Gastroesophageal sphincter (tissue), 4 donors: Measurements from ENCODE around the gene WSCD2. TPM values are rescaled to one million over a fixed set of nuclear protein-coding genes. Genes with fewer than 3 reads are reported as not detected.
"Not testable (repeated sequence)": the region's sequence is repeated elsewhere in the genome, so short reads cannot be mapped to it uniquely, and the experiment has no call there.

Experiments used
- ATAC-seq: fragments of 150-250 bp; one replicate; pipeline ENCODE4 v1.9.1; 2016; ENCODE audit warnings: mild to moderate bottlenecking, moderate library complexity
- H3K27ac ChIP-seq, 4 donors: fragments of 200-600 bp; sonication (generic) in 3 of 4; 1 replicate in 3 of 4; 2 replicates in 1 of 4; pipeline ENCODE4 v1.5.1; 2016 to 2019
- H3K27me3 ChIP-seq: fragments of 200-600 bp; sonication (generic); one replicate; pipeline ENCODE4 v1.5.1; 2019
- H3K36me3 ChIP-seq, 2 donors: fragments of 200-600 bp; sonication (generic); one replicate each; pipeline ENCODE4 v1.5.1; 2019; ENCODE audit warnings: control low read depth in 1 of 2
- H3K4me1 ChIP-seq, 3 donors: fragments of 200-600 bp; sonication (generic); 1 replicate in 2 of 3; 2 replicates in 1 of 3; pipeline ENCODE4 v1.5.1; 2016 to 2019; ENCODE audit warnings: control low read depth in 2 of 3
- H3K4me3 ChIP-seq, 2 donors: fragments of 200-600 bp; sonication (generic); one replicate each; pipeline ENCODE4 v1.5.1; 2019; ENCODE audit warnings: mild to moderate bottlenecking in 1 of 2, moderate library complexity in 1 of 2
- H3K9me3 ChIP-seq, 3 donors: fragments of 200-600 bp; sonication (generic); one replicate each; pipeline ENCODE4 v1.5.1; 2017 to 2019; ENCODE audit warnings: control low read depth in 2 of 3
- CTCF ChIP-seq, 4 experiments: fragments of 200-600 bp in 2 of 4; fragments of 450-650 bp in 2 of 4; sonication (generic) in 1 of 4; IDR thresholded peaks; one replicate each; pipeline ENCODE4 v1.5.1; 2017 to 2019; ENCODE audit warnings: antibody characterized with exemption in 4 of 4, mild to moderate bottlenecking in 2 of 4, moderate library complexity in 2 of 4
- EP300 ChIP-seq: sonication (generic); formaldehyde crosslinking; IDR thresholded peaks from one replicate; pipeline ENCODE4 v1.6.1; 2017; ENCODE audit warnings: antibody characterized with exemption, mild to moderate bottlenecking
- POLR2A ChIP-seq, 2 donors: fragments of 450-650 bp; IDR thresholded peaks; one replicate each; pipeline ENCODE4 v1.6.1; 2017; ENCODE audit warnings: antibody characterized with exemption in 2 of 2, mild to moderate bottlenecking in 2 of 2, moderate library complexity in 1 of 2
- POLR2AphosphoS5 ChIP-seq: sonication (generic); formaldehyde crosslinking; IDR thresholded peaks from one replicate; pipeline ENCODE4 v1.6.1; 2017; ENCODE audit warnings: antibody characterized with exemption
- WGBS, 2 donors: methylation state at CpG; one replicate each; pipeline ENCODE4 v1.1.5; 2018; ENCODE audit warnings: low coverage in 1 of 2; 5-methylcytosine and 5-hydroxymethylcytosine counted together
- total RNA-seq, 4 donors: library from RNA; depleted of rRNA; stranded (reverse); fragments of >200 nt; gene quantifications; one replicate each; pipeline ENCODE4 v1.1.0, GENCODE V29; 2016

WSCD2 gene
- total RNA-seq, 4 donors from 2014 or later, result 5.0 to 86.1 (median 31.6) TPM

GRCh38 chr12:108211157-108211556, 82.1 kb downstream of the WSCD2 start:
- WGBS, 2 donors, result 13 to 27% methylated on average over 2 of the region's 2 CpGs
- Histone ChIP-seq H3K36me3 (peaks cover 0 to 48% of the 10 kb centered on the region in 2 donors), H3K4me3 (no peak overlapping the region), H3K4me1 (no peaks in the 10 kb centered on the region), H3K27me3 (no peaks in the 10 kb centered on the region), H3K27ac (no peak overlapping the region), H3K9me3 (no peaks in the 10 kb centered on the region)
- TF ChIP-seq POLR2A (IDR thresholded peaks at IDR 0.05) (no peak), EP300 (no peak), CTCF (IDR thresholded peaks at IDR 0.05) (no peak), POLR2AphosphoS5 (no peak)
- ATAC-seq, result no peak

GRCh38 chr12:108213871-108214445, 84.9 kb downstream of the WSCD2 start:
- WGBS, 2 donors, result 57 to 78% methylated on average over 4 to 5 of the region's 6 CpGs
- H3K27ac ChIP-seq, result no peak overlapping the region
- peaks cover 0 to 73% of the 10 kb centered on the region in 2 donors for H3K36me3 ChIP-seq
- TF ChIP-seq CTCF (IDR thresholded peaks at IDR 0.05), result no peak
- no peak for TF ChIP-seq POLR2AphosphoS5
- no peak for TF ChIP-seq EP300
- no peak for TF ChIP-seq POLR2A (IDR thresholded peaks at IDR 0.05)
- no peaks in the 10 kb centered on the region for H3K9me3 ChIP-seq
- no peak overlapping the region for H3K4me3 ChIP-seq
- no peaks in the 10 kb centered on the region for H3K4me1 ChIP-seq
- H3K27me3 ChIP-seq, result no peaks in the 10 kb centered on the region
- ATAC-seq, result no peak

GRCh38 chr12:108214486-108214885, 85.4 kb downstream of the WSCD2 start:
- WGBS, 2 donors, result 31 to 39% methylated on average over 4 of the region's 4 CpGs
- no peaks in the 10 kb centered on the region for H3K4me1 ChIP-seq
- H3K36me3 ChIP-seq, result peaks cover 0 to 78% of the 10 kb centered on the region in 2 donors
- ATAC-seq, result no peak
- H3K9me3 ChIP-seq, result no peaks in the 10 kb centered on the region
- H3K27ac ChIP-seq, result no peak overlapping the region
- TF ChIP-seq CTCF (IDR thresholded peaks at IDR 0.05) (no peak), EP300 (no peak), POLR2AphosphoS5 (no peak), POLR2A (IDR thresholded peaks at IDR 0.05) (no peak)
- H3K27me3 ChIP-seq, result no peaks in the 10 kb centered on the region
- no peak overlapping the region for H3K4me3 ChIP-seq

GRCh38 chr12:108215458-108215857, 86.4 kb downstream of the WSCD2 start:
- no peak overlapping the region for H3K27ac ChIP-seq
- ATAC-seq, result no peak
- TF ChIP-seq POLR2A (IDR thresholded peaks at IDR 0.05) (no peak), CTCF (IDR thresholded peaks at IDR 0.05) (no peak), POLR2AphosphoS5 (no peak), EP300 (no peak)
- H3K4me1 ChIP-seq, result no peaks in the 10 kb centered on the region
- no peak overlapping the region for H3K4me3 ChIP-seq
- H3K27me3 ChIP-seq, result no peaks in the 10 kb centered on the region
- H3K36me3 ChIP-seq, result peaks cover 0 to 74% of the 10 kb centered on the region in 2 donors
- WGBS, 2 donors, result 100% methylated on average over 1 to 2 of the region's 3 CpGs
- no peaks in the 10 kb centered on the region for H3K9me3 ChIP-seq

- no peak for ATAC-seq
- no CpG with 5 or more reads among the region's 3 CpGs for WGBS, 2 donors
- Histone ChIP-seq H3K4me1 (no peaks in the 10 kb centered on the region), H3K36me3 (peaks cover 0 to 61% of the 10 kb centered on the region in 2 donors), H3K9me3 (no peaks in the 10 kb centered on the region), H3K27ac (no peak overlapping the region), H3K4me3 (no peak overlapping the region), H3K27me3 (no peaks in the 10 kb centered on the region)
- TF ChIP-seq CTCF (IDR thresholded peaks at IDR 0.05) (no peak), EP300 (no peak), POLR2A (IDR thresholded peaks at IDR 0.05) (no peak), POLR2AphosphoS5 (no peak)
Observed at GRCh38 chr12:108218921-108219320, 89.8 kb downstream of the WSCD2 start.

GRCh38 chr12:108225101-108225500, 96.0 kb downstream of the WSCD2 start:
- 31 to 45% methylated on average over 2 of the region's 2 CpGs for WGBS, 2 donors
- not testable (repeated sequence) for H3K4me1 ChIP-seq, H3K27ac ChIP-seq, ATAC-seq, H3K4me3 ChIP-seq, H3K9me3 ChIP-seq, H3K27me3 ChIP-seq
- peaks cover 0 to 62% of the 10 kb centered on the region in 2 donors for H3K36me3 ChIP-seq
